HG03103 (cell line): ENCODE measurements around the gene GSG1L.
"Not testable (repeated sequence)": the region's sequence is repeated elsewhere in the genome, so short reads cannot be mapped to it uniquely, and the experiment has no call there.

Source experiments
- ATAC-seq: cut with Tn5 transposase; IDR thresholded peaks from one replicate; pipeline ENCODE4 v1.9.1; 2021; ENCODE audit warnings: low read depth; ENCODE audit not compliant: unreplicated experiment

The GSG1L gene

GRCh38 chr16:27748868-27749546 lies 314.5 kb downstream of the GSG1L start:
- ATAC-seq: no peak

GRCh38 chr16:27747946-27748345 lies 315.6 kb downstream of the GSG1L start:
- ATAC-seq: no peak

- no peak for ATAC-seq
Measured at GRCh38 chr16:27746076-27746855, 317.2 kb downstream of the GSG1L start.

DNA sequence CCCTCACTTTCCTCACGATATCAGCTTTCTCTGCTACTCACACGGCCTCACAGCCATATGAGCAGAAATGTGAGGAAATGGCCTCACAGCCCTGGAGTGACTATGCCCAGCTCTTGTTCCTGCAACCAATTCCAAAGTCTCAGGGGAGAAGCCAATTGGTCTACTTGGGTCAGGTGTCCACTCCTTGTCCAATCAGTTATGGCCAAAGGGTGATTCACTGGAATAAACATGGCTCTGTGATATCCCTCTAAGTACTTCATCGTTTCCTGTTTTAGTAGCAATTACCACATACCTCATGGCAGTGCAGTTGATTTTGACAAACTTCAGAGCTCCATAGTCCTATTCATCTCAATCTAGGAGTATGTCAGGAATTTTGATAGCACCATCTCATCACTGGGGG lies 318.2 kb downstream of the GSG1L start:
- no peak for ATAC-seq

GRCh38 chr16:27743963-27744362 lies 319.6 kb downstream of the GSG1L start:
- ATAC-seq: no peak

DNA sequence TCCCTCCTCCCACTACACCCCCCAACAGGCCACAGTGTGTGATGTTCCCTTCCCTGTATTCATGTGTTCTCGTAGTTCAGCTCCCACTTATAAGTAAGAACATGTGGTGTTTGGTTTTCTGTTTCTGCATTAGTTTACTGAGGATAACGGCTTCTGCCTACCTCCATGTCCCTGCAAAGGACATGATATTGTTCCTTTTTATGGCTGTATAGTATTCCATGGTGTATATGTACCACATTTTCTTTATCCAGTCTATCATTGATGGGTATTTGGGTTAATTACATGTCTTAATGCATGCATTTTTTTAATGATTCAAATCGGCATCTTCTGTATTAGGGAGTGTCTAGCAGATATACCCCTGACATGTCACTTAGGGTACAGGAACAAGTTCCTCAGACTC lies 320.5 kb downstream of the GSG1L start:
- not testable (repeated sequence) for ATAC-seq

- ATAC-seq: no peak
Measured at GRCh38 chr16:27742333-27742732, 321.2 kb downstream of the GSG1L start.

DNA sequence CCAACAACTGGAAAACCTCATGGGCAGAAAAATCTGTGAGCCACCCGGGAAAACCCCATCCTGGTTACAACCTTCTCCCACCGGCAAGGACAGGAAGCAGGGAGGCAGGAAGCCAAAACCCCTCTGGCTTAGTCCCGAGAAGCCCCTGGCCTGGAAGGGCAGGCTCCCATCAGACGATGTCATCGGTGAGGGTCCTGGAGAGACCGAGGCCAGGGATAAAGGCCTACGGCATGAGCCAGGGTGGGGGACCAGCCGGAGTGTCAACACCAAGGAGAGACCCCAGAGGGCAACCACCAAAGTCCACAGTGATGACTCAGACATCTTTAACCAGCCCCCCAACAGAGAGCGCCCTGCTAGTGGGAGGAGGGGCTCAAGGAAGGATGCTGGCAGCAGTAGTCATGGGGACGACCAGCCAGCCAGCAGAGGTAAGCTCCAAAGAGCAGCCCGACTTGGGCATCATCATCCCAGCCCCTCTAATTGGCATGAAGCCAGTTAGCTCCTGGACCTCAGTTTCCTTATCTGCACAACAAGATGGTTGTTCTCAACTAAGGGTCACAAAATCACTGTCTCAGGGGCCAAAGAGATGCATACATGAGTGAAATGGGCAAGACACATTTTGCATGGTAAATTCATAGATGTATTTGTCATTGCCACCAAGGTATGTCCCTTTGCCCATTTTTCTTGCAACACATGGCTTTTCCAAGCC lies 322.9 kb downstream of the GSG1L start:
- no peak for ATAC-seq

DNA sequence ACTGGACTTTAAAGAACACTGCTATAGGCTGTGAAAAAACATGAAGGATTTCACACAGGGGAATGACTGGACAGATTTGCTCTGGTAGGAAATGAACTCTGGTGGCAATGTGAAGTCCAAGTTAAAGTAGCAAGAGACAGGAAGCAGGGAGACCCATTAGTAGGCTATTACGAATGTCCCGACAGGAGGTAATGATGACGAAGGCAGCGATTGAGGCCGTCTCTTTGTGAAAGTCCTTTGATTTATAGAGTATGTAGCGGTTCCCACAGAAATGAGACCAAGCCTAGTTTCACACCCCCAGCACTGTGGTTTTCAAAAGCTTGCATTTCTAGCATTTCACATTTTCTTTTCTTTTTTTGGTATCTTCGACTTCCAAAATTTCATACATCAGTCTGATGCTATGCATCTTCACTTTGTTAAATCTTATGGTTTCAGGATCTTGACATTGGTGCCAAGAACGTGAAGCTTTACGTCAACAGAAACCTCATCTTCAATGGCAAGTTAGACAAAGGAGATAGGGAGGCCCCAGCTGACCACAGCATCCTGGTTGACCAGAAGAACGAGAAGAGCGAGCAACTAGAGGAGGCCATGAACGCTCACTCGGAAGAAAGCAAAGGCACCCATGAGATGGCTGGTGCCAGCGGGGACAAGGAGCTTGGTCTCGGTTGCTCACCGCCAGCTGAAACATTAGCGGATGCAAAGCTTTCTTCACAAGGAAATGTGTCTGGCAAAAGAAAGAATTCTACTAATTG lies 323.7 kb downstream of the GSG1L start:
- ATAC-seq: no peak

DNA sequence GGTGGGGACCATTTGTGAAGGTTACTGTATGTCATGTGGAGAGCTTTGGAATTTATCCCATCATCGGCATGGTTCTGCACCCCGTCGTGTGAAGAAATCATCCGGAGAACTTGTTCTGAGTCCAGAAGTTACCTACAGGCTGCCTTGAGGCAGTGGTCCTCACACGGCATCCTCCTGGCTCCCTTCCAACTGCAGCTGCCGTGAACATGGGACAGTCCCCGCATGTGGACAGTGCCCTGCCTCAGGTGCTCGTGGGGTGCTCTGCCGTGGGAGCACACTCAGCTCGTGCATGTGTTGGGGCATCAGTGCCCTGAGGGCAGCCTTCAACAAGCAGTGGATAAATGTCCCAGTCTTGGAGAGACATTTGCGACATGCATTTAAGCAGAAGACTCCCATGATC lies 324.9 kb downstream of the GSG1L start:
- ATAC-seq: no peak
